Fibroblast of gingiva (primary cell): Measurements from ENCODE around the gene CCDC88B.
A peak's percentile ranks its signal among the peaks of the same experiment; 100 is the strongest.
"Not testable (repeated sequence)": the region's sequence is repeated elsewhere in the genome, so short reads cannot be mapped to it uniquely, and the experiment has no call there.

ENCODE experiments used
- DNase-seq: peaks from one replicate; pipeline ENCODE4 v3.0.0-alpha.2; 2011; ENCODE audit warnings: low read depth

The CCDC88B gene

GRCh38 chr11:64323373-64323772 is 16.6 kb upstream of the CCDC88B start:
- DNase-seq: no peak

- not testable (repeated sequence) for DNase-seq
Measured at GRCh38 chr11:64323984-64324383, 16.0 kb upstream of the CCDC88B start.

- no peak for DNase-seq
Measured at GRCh38 chr11:64324692-64325469, 15.1 kb upstream of the CCDC88B start.

GRCh38 chr11:64327375-64327774 is 12.6 kb upstream of the CCDC88B start:
- no peak for DNase-seq

- DNase-seq: no peak
Measured at GRCh38 chr11:64327993-64328392, 12.0 kb upstream of the CCDC88B start.

- DNase-seq: no peak
Measured at GRCh38 chr11:64330888-64331287, 9.1 kb upstream of the CCDC88B start.

GRCh38 chr11:64331569-64332371 is 8.2 kb upstream of the CCDC88B start:
- DNase-seq: peak; percentile 74

GRCh38 chr11:64333556-64333955 is 6.4 kb upstream of the CCDC88B start:
- DNase-seq: no peak

GRCh38 chr11:64334764-64335735 is 5.0 kb upstream of the CCDC88B start:
- DNase-seq: peak; percentile 61

GRCh38 chr11:64337538-64338249 is 2.3 kb upstream of the CCDC88B start:
- DNase-seq: no peak

- DNase-seq: no peak
Measured at GRCh38 chr11:64338716-64339115, 1.3 kb upstream of the CCDC88B start.

GRCh38 chr11:64339286-64339685 is 718 bp upstream of the CCDC88B start:
- DNase-seq: no peak

- DNase-seq: no peak
Measured at GRCh38 chr11:64340671-64341335, 799 bp downstream of the CCDC88B start.

- DNase-seq: no peak
Measured at GRCh38 chr11:64341429-64341828, 1.4 kb downstream of the CCDC88B start.

- DNase-seq: peak; percentile 85
Measured at GRCh38 chr11:64341851-64342791, 2.1 kb downstream of the CCDC88B start.

GRCh38 chr11:64342869-64343745 is 3.1 kb downstream of the CCDC88B start:
- no peak for DNase-seq

GRCh38 chr11:64343767-64344559 is 4.0 kb downstream of the CCDC88B start:
- DNase-seq: no peak

- DNase-seq: no peak
Measured at GRCh38 chr11:64344787-64345186, 4.8 kb downstream of the CCDC88B start.
